SK-N-SH (cell line): Measurements from ENCODE around the gene FRMD6. TPM values are rescaled to one million over a fixed set of nuclear protein-coding genes. Genes with fewer than 3 reads are reported as not detected.

Experiments
- CTCF ChIA-PET: fragments of 300-600, 350-600 bp; formaldehyde crosslinking; extraction: SDS; loops from one replicate; lab custom pipeline; 2021; lab: Yijun Ruan, JAX
- POLR2A ChIA-PET: fragments of 350-600 bp; sonication (Branson Sonifier 250); formaldehyde crosslinking; extraction: SDS; loops from one replicate; lab custom pipeline; 2020; ENCODE audit warnings: antibody characterized with exemption, inconsistent platforms; lab: Yijun Ruan, JAX
- DNase-seq: peaks from one replicate; pipeline ENCODE4 v3.0.0; 2012
- H2AFZ ChIP-seq: fragments of 200-600 bp; sonication (generic); 2 replicates; pipeline ENCODE4 v1.8.1; 2016; ENCODE audit warnings: antibody characterized with exemption, mild to moderate bottlenecking, low read depth
- H3F3A ChIP-seq: fragments of 200-600 bp; sonication (generic); replicated peaks from 2 replicates; pipeline ENCODE3; 2016; ENCODE audit warnings: antibody characterized with exemption, mild to moderate bottlenecking; ENCODE audit not compliant: insufficient read depth
- H3K27ac ChIP-seq, 2 experiments: fragments of 200-500 bp in 1 of 2; fragments of 200-600 bp in 1 of 2; sonication (Bioruptor generic) in 1 of 2; sonication (generic), shearing (Covaris generic) in 1 of 2; 2 replicates each; pipeline versions ENCODE4 v1.5.1 to v1.6.1; 2014 to 2016; ENCODE audit warnings: low read depth in 2 of 2, inconsistent platforms in 1 of 2, low read length in 1 of 2, mild to moderate bottlenecking in 1 of 2, mixed read lengths in 1 of 2
- H3K27me3 ChIP-seq: fragments of 200-600 bp; sonication (generic), shearing (Covaris generic); 2 replicates; pipeline ENCODE4 v1.6.1; 2016; ENCODE audit warnings: mixed run types; ENCODE audit not compliant: insufficient read depth
- H3K36me3 ChIP-seq, 2 experiments: fragments of 200-500 bp in 1 of 2; fragments of 200-600 bp in 1 of 2; sonication (Bioruptor generic) in 1 of 2; sonication (generic) in 1 of 2; replicated peaks in 1 of 2; 2 replicates each; pipeline versions ENCODE3 to v1.5.1; 2014 to 2016; ENCODE audit warnings: low read length in 1 of 2, mild to moderate bottlenecking in 1 of 2; ENCODE audit not compliant: insufficient read depth in 2 of 2, control insufficient read depth in 1 of 2
- H3K4me1 ChIP-seq, 2 experiments: fragments of 200-500 bp in 1 of 2; fragments of 200-600 bp in 1 of 2; sonication (Bioruptor generic) in 1 of 2; sonication (generic), shearing (Covaris generic) in 1 of 2; 2 replicates each; pipeline versions ENCODE4 v1.5.1 to v1.6.1; 2014 to 2016; ENCODE audit warnings: low read depth in 1 of 2, low read length in 1 of 2, mixed run types in 1 of 2; ENCODE audit not compliant: insufficient read depth in 2 of 2, control insufficient read depth in 1 of 2
- H3K4me2 ChIP-seq: fragments of 200-600 bp; sonication (generic), shearing (Covaris generic); 2 replicates; pipeline ENCODE4 v1.6.1; 2017; ENCODE audit warnings: mixed run types
- H3K4me3 ChIP-seq, 2 experiments: fragments of 200-500 bp in 1 of 2; fragments of 200-600 bp in 1 of 2; sonication (Bioruptor generic) in 1 of 2; sonication (generic), shearing (Covaris generic) in 1 of 2; 2 replicates each; pipeline versions ENCODE4 v1.5.1 to v1.8.1; 2014 to 2016; ENCODE audit warnings: low read depth in 2 of 2, inconsistent platforms in 1 of 2, low read length in 1 of 2, mild to moderate bottlenecking in 1 of 2, mixed read lengths in 1 of 2, moderate library complexity in 1 of 2
- H3K79me2 ChIP-seq: fragments of 200-600 bp; sonication (generic); 2 replicates; pipeline ENCODE4 v1.8.1; 2017; ENCODE audit warnings: mild to moderate bottlenecking; ENCODE audit not compliant: insufficient read depth
- H3K9ac ChIP-seq: fragments of 200-600 bp; sonication (generic); 2 replicates; pipeline ENCODE4 v1.6.1; 2017; ENCODE audit warnings: mixed run types
- H3K9me2 ChIP-seq: fragments of 200-600 bp; sonication (generic); 2 replicates; pipeline ENCODE4 v1.6.1; 2017; ENCODE audit warnings: mixed run types
- H3K9me3 ChIP-seq: fragments of 200-600 bp; sonication (generic); 2 replicates; pipeline ENCODE4 v1.6.1; 2017; ENCODE audit warnings: mixed run types, mild to moderate bottlenecking, moderate library complexity
- H4K20me1 ChIP-seq: fragments of 200-600 bp; sonication (generic); 2 replicates; pipeline ENCODE4 v1.6.1; 2017; ENCODE audit warnings: mild to moderate bottlenecking, mixed run types; ENCODE audit not compliant: insufficient read depth
- CHD2 ChIP-seq: fragments of 150-350 bp; IDR thresholded peaks from 2 replicates; pipeline ENCODE4 v1.6.1; 2018; ENCODE audit warnings: low read length; ENCODE audit not compliant: partially characterized antibody
- CTCF ChIP-seq: fragments of 200-600 bp; sonication (generic); IDR thresholded peaks from 2 replicates; pipeline ENCODE4 v1.6.1; 2017; ENCODE audit warnings: antibody characterized with exemption, mild to moderate bottlenecking, moderate library complexity
- EP300 ChIP-seq, 2 experiments: IDR thresholded peaks; 2 replicates each; pipeline versions ENCODE4 v1.4.0 to v1.6.1; 2012; ENCODE audit warnings: borderline replicate concordance in 1 of 2, low read depth in 1 of 2, low read length in 1 of 2
- EZH2phosphoT487 ChIP-seq: fragments of 200-600 bp; sonication (generic); IDR thresholded peaks from 2 replicates; pipeline ENCODE4 v1.6.1; 2017; ENCODE audit warnings: low read depth, mixed run types, mild to moderate bottlenecking, antibody characterized with exemption, moderate library complexity, borderline replicate concordance
- FOXJ3 ChIP-seq: sonication (generic); formaldehyde crosslinking; IDR thresholded peaks from 2 replicates; pipeline ENCODE4 v1.5.1; 2020; ENCODE audit warnings: mild to moderate bottlenecking, missing genetic modification reagents
- GATA2 ChIP-seq: sonication (generic); formaldehyde crosslinking; IDR thresholded peaks from 2 replicates; pipeline ENCODE4 v1.5.0; 2020; ENCODE audit warnings: mild to moderate bottlenecking, missing genetic modification reagents
- MEF2A ChIP-seq: IDR thresholded peaks from 2 replicates; pipeline ENCODE4 v1.4.0; 2012; ENCODE audit warnings: low read depth, borderline replicate concordance
- MXI1 ChIP-seq: IDR thresholded peaks from 2 replicates; pipeline ENCODE4 v1.6.1; 2012; ENCODE audit warnings: mild to moderate bottlenecking, low read depth, low read length, improper control_type of control experiment
- NFIC ChIP-seq: IDR thresholded peaks from 2 replicates; pipeline ENCODE4 v1.4.0; 2012; ENCODE audit warnings: borderline replicate concordance
- NRF1 ChIP-seq: IDR thresholded peaks from 2 replicates; pipeline ENCODE4 v1.6.1; 2012; ENCODE audit warnings: low read depth, mild to moderate bottlenecking, low read length
- PBX3 ChIP-seq: IDR thresholded peaks from 2 replicates; pipeline ENCODE4; 2012
- RAD21 ChIP-seq: IDR thresholded peaks from 2 replicates; pipeline ENCODE4 v1.6.1; 2012; ENCODE audit warnings: mild to moderate bottlenecking, low read length
- RCOR1 ChIP-seq: fragments of 150-350 bp; IDR thresholded peaks from 2 replicates; pipeline ENCODE4 v1.6.1; 2017; ENCODE audit warnings: antibody characterized with exemption, low read length
- RXRA ChIP-seq: IDR thresholded peaks from 2 replicates; pipeline ENCODE4 v1.4.0; 2012; ENCODE audit warnings: low read depth, mild to moderate bottlenecking, borderline replicate concordance
- SIN3A ChIP-seq: IDR thresholded peaks from 2 replicates; pipeline ENCODE4 v1.6.1; 2012; ENCODE audit warnings: low read depth, mild to moderate bottlenecking, low read length, moderate library complexity, borderline replicate concordance
- SMC3 ChIP-seq: IDR thresholded peaks from 2 replicates; pipeline ENCODE4 v1.6.1; 2012; ENCODE audit warnings: low read depth, low read length, improper control_type of control experiment
- TEAD4 ChIP-seq: IDR thresholded peaks from 2 replicates; pipeline ENCODE4 v1.4.0; 2012; ENCODE audit warnings: mild to moderate bottlenecking, borderline replicate concordance; ENCODE audit not compliant: insufficient read depth
- WGBS: methylation state at CpG from one replicate; pipeline ENCODE4 v1.1.6; 2017; ENCODE audit warnings: low lambda C conversion rate; 5-methylcytosine and 5-hydroxymethylcytosine counted together
- polyA plus RNA-seq, 3 experiments: library from polyadenylated mRNA; depleted of rRNA; stranded (reverse); fragments of >200 nt; gene quantifications; 2 replicates each; pipeline ENCODE4 v1.2.3, GENCODE V29; 2012
- TF ChIP-seq, protein P1 (sequence below): IDR thresholded peaks from 2 replicates; pipeline ENCODE4 v1.6.1; 2012; ENCODE audit warnings: mild to moderate bottlenecking, low read depth, low read length, moderate library complexity
- TF ChIP-seq, protein P2 (sequence below): fragments of 150-350 bp; IDR thresholded peaks from 2 replicates; pipeline ENCODE4 v1.6.1; 2016; ENCODE audit warnings: mild to moderate bottlenecking, low read depth, low read length
- TF ChIP-seq, protein P3 (sequence below): IDR thresholded peaks from 2 replicates; pipeline ENCODE4 v1.4.0; 2012; ENCODE audit warnings: low read depth, borderline replicate concordance
- TF ChIP-seq, protein P4 (sequence below): IDR thresholded peaks from 2 replicates; pipeline ENCODE4 v1.4.0; 2012; ENCODE audit warnings: low read depth

FRMD6 gene
- polyA plus RNA-seq, 1 of the 3 experiments (the other 2 are of a cell fraction), result 147 TPM

DNA sequence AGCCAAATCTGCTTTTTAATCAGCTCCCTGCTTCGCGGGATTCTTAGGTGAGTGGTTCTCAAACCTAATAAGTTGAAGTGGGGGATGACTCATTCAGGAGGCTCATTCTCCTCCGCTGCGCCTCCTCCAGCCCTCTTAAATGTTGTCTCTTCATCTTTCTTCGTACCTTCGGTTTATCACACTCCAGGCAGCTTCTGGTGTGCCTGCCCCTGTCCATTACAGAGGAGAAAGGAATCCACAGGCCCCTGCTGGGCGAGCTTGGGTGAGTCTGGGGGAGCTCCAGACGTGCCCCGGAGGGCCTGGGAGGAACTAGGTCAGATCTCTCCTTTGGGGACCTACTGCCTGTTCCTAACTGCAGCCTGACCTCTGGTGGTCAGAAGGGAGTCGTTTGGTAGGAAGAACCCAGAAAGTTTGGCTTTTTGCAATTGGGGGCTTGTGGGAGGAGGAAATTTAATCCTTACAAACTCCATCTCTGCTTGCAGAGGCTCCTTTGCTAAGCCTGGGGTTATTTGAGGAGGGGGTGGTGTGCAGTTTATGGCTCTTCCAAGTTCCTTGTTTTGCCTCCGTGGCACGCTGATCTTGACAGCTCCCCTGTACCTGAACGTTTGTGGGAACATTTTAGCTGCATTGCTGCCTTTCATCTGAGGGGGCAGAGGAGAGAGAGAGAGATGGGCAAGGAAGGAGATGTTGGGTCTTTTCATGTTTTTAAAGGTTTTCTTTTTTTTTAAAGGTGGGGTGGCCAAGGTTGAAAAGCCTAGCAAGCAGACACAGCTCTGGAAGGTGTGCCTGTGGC lies 124.6 kb downstream of the FRMD6 start:
- no peaks in the 10 kb centered on the region for H3K9me3 ChIP-seq
- 56% methylated on average over 13 of the region's 13 CpGs for WGBS
- no peaks in the 10 kb centered on the region for H3K9me2 ChIP-seq
- peak overlapping the region; percentile 69; the same call in 1 of the 2 replicates for H2AFZ ChIP-seq
- H3K27ac ChIP-seq, result peak overlapping the region in 1 of 2 experiments; percentile 14; a peak in 1 of 4 replicates
- no peak overlapping the region for H3K4me2 ChIP-seq
- H4K20me1 ChIP-seq, result no peaks in the 10 kb centered on the region
- CTCF ChIA-PET, result interaction anchor here (0.5 to 8.5 kb wide), 79 partner anchors 8 to 1426 kb away, joined by 3 to 460 read pairs (median 3); partner anchors contain the start of genes FRMD6, GNG2 and TMX1
- POLR2A ChIA-PET, result interaction anchor here (0.9 kb wide), 1 partner anchor 124 kb away, joined by 3 read pairs; no protein-coding TSS in a partner anchor
- no peaks in the 10 kb centered on the region for H3K27me3 ChIP-seq
- no peak overlapping the region for H3K9ac ChIP-seq
- peak; percentile 87 for DNase-seq
- H3K4me3 ChIP-seq, result no peak overlapping the region
- no peaks in the 10 kb centered on the region for H3F3A ChIP-seq
- peaks cover 0 to 7% of the 10 kb centered on the region in 2 experiments; a peak in 1 of 4 replicates for H3K4me1 ChIP-seq
- no peaks in the 10 kb centered on the region for H3K36me3 ChIP-seq
- H3K79me2 ChIP-seq, result no peaks in the 10 kb centered on the region
- TF ChIP-seq CHD2 (peak; percentile 33), MEF2A (no peak), RXRA (no peak), SMC3 (peak; percentile 95), NRF1 (no peak), NFIC (no peak), EZH2phosphoT487 (no peak), EP300 (IDR thresholded peaks at IDR 0.05; ENCODE audit: borderline replicate concordance in 1 of 2, low read depth in 1 of 2, low read length in 1 of 2) (no peak), TEAD4 (no peak), RAD21 (peak; percentile 88), FOXJ3 (no peak), GATA2 (CRISPR knock-in tag) (no peak), RCOR1 (0 out of 2 replicates have a peak, but pooled peaks have one; percentile 40), MXI1 (no peak), PBX3 (no peak), CTCF (peak; percentile 78), SIN3A (no peak)
- TF ChIP-seq, protein P1, sequence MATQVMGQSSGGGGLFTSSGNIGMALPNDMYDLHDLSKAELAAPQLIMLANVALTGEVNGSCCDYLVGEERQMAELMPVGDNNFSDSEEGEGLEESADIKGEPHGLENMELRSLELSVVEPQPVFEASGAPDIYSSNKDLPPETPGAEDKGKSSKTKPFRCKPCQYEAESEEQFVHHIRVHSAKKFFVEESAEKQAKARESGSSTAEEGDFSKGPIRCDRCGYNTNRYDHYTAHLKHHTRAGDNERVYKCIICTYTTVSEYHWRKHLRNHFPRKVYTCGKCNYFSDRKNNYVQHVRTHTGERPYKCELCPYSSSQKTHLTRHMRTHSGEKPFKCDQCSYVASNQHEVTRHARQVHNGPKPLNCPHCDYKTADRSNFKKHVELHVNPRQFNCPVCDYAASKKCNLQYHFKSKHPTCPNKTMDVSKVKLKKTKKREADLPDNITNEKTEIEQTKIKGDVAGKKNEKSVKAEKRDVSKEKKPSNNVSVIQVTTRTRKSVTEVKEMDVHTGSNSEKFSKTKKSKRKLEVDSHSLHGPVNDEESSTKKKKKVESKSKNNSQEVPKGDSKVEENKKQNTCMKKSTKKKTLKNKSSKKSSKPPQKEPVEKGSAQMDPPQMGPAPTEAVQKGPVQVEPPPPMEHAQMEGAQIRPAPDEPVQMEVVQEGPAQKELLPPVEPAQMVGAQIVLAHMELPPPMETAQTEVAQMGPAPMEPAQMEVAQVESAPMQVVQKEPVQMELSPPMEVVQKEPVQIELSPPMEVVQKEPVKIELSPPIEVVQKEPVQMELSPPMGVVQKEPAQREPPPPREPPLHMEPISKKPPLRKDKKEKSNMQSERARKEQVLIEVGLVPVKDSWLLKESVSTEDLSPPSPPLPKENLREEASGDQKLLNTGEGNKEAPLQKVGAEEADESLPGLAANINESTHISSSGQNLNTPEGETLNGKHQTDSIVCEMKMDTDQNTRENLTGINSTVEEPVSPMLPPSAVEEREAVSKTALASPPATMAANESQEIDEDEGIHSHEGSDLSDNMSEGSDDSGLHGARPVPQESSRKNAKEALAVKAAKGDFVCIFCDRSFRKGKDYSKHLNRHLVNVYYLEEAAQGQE, result no peak
- TF ChIP-seq, protein P2, sequence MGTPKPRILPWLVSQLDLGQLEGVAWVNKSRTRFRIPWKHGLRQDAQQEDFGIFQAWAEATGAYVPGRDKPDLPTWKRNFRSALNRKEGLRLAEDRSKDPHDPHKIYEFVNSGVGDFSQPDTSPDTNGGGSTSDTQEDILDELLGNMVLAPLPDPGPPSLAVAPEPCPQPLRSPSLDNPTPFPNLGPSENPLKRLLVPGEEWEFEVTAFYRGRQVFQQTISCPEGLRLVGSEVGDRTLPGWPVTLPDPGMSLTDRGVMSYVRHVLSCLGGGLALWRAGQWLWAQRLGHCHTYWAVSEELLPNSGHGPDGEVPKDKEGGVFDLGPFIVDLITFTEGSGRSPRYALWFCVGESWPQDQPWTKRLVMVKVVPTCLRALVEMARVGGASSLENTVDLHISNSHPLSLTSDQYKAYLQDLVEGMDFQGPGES, result no peak
- TF ChIP-seq, protein P3, sequence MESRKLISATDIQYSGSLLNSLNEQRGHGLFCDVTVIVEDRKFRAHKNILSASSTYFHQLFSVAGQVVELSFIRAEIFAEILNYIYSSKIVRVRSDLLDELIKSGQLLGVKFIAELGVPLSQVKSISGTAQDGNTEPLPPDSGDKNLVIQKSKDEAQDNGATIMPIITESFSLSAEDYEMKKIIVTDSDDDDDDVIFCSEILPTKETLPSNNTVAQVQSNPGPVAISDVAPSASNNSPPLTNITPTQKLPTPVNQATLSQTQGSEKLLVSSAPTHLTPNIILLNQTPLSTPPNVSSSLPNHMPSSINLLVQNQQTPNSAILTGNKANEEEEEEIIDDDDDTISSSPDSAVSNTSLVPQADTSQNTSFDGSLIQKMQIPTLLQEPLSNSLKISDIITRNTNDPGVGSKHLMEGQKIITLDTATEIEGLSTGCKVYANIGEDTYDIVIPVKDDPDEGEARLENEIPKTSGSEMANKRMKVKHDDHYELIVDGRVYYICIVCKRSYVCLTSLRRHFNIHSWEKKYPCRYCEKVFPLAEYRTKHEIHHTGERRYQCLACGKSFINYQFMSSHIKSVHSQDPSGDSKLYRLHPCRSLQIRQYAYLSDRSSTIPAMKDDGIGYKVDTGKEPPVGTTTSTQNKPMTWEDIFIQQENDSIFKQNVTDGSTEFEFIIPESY, result no peak
- TF ChIP-seq, protein P4, sequence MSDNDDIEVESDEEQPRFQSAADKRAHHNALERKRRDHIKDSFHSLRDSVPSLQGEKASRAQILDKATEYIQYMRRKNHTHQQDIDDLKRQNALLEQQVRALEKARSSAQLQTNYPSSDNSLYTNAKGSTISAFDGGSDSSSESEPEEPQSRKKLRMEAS, result no peak
